Vagina (tissue), 2 donors: ENCODE measurements around the gene SPINDOC.
"Not testable (repeated sequence)": the region's sequence is repeated elsewhere in the genome, so short reads cannot be mapped to it uniquely, and the experiment has no call there.

ENCODE experiments used
- POLR2AphosphoS5 ChIP-seq, 2 donors: sonication (generic); formaldehyde crosslinking; IDR thresholded peaks; one replicate each; pipeline ENCODE4 v1.9.0; 2017; ENCODE audit warnings: antibody characterized with exemption in 2 of 2, mild to moderate bottlenecking in 2 of 2, low read depth in 1 of 2; ENCODE audit not compliant: insufficient read depth in 1 of 2
- TF ChIP-seq, protein P1 (sequence below), 3 experiments: fragments of 450-650 bp in 2 of 3; fragments of 200-600 bp in 1 of 3; sonication (generic) in 1 of 3; IDR thresholded peaks; one replicate each; pipeline ENCODE4 v1.5.1; 2017 to 2019; ENCODE audit warnings: antibody characterized with exemption in 3 of 3, mild to moderate bottlenecking in 2 of 3, moderate library complexity in 2 of 3

GRCh38 chr11:63863620-63864019 lies 50.4 kb downstream of the SPINDOC start:
- TF ChIP-seq, protein P1, sequence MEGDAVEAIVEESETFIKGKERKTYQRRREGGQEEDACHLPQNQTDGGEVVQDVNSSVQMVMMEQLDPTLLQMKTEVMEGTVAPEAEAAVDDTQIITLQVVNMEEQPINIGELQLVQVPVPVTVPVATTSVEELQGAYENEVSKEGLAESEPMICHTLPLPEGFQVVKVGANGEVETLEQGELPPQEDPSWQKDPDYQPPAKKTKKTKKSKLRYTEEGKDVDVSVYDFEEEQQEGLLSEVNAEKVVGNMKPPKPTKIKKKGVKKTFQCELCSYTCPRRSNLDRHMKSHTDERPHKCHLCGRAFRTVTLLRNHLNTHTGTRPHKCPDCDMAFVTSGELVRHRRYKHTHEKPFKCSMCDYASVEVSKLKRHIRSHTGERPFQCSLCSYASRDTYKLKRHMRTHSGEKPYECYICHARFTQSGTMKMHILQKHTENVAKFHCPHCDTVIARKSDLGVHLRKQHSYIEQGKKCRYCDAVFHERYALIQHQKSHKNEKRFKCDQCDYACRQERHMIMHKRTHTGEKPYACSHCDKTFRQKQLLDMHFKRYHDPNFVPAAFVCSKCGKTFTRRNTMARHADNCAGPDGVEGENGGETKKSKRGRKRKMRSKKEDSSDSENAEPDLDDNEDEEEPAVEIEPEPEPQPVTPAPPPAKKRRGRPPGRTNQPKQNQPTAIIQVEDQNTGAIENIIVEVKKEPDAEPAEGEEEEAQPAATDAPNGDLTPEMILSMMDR (IDR thresholded peaks at IDR 0.05), result not testable (repeated sequence)
- not testable (repeated sequence) for TF ChIP-seq POLR2AphosphoS5 (IDR thresholded peaks at IDR 0.05; ENCODE audit: insufficient read depth in 1 of 2, low read depth in 1 of 2)
